HL-60 (cell line): ENCODE measurements around the gene COL16A1.

Source experiments
- DNase-seq, 2 experiments: peaks; one replicate each; pipeline ENCODE4 v3.0.0-alpha.2; 2010 to 2020; ENCODE audit warnings: low read depth in 1 of 2, low spot score in 1 of 2
- H3K27ac ChIP-seq: fragments of 250-450 bp; sonication (Bioruptor Pico); replicated peaks from 2 replicates; pipeline ENCODE4 v1.5.1; 2020; ENCODE audit warnings: mild to moderate bottlenecking, moderate library complexity
- H3K27me3 ChIP-seq: fragments of 250-450 bp; sonication (Bioruptor Pico); 2 replicates; pipeline ENCODE4 v1.5.1; 2021; ENCODE audit warnings: mild to moderate bottlenecking, moderate library complexity; ENCODE audit not compliant: insufficient read depth, poor library complexity, severe bottlenecking
- H3K4me3 ChIP-seq: replicated peaks from 2 replicates; pipeline ENCODE4 v1.5.1; 2011; ENCODE audit warnings: mild to moderate bottlenecking, control low read depth, low read length; ENCODE audit not compliant: insufficient read depth
- GABPA ChIP-seq: IDR thresholded peaks from 2 replicates; pipeline ENCODE4 v1.6.1; 2012; ENCODE audit warnings: low read depth
- POLR2AphosphoS5 ChIP-seq: IDR thresholded peaks from 2 replicates; pipeline ENCODE4 v1.6.1; 2012; ENCODE audit warnings: low read depth
- SPI1 ChIP-seq: IDR thresholded peaks from 2 replicates; pipeline ENCODE4 v1.6.1; 2012; ENCODE audit warnings: low read depth, mild to moderate bottlenecking, borderline replicate concordance
- TF ChIP-seq, protein P1 (sequence below): IDR thresholded peaks from 2 replicates; pipeline ENCODE4 v1.6.1; 2012; ENCODE audit warnings: low read depth; ENCODE audit not compliant: insufficient replicate concordance
- TF ChIP-seq, protein P2 (sequence below): IDR thresholded peaks from one replicate; pipeline ENCODE4 v1.5.1; 2011; ENCODE audit warnings: low read length, control low read depth, inconsistent platforms; ENCODE audit not compliant: insufficient read depth

The COL16A1 gene

DNA sequence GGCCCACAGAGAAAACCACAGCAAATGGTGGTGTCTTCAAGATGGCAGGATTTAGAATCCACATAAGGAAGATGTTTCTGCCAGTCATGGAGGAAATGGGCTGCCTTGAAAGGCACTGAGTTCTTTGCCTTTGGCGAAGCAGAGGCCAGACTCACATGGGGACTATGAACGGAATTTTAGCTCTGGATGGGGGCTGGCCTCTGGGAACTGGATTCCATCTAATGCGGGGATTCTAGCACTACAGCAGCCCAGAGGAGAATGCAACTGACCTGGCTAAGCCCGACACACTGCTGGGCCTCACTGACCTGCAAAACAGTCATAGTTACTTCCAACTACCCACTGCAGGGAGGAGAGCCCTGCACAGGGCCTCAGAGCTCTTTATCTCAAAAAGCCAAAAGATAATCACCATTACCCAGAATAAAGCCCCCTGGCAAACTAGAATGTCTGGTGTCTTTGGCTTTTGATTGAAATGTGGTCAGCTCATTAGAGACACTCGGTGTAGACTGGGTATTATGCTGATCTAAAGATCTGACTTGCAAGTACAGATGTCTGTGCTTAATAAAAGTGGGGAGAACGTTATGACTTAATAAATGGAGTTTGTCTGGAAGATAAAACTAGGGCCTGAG, 74.8 kb downstream of the COL16A1 start:
- no peak for DNase-seq
- no peak overlapping the region for H3K4me3 ChIP-seq
- no peak overlapping the region for H3K27ac ChIP-seq
- no peaks in the 10 kb centered on the region for H3K27me3 ChIP-seq
- TF ChIP-seq SPI1 = no peak
- TF ChIP-seq, protein P1, sequence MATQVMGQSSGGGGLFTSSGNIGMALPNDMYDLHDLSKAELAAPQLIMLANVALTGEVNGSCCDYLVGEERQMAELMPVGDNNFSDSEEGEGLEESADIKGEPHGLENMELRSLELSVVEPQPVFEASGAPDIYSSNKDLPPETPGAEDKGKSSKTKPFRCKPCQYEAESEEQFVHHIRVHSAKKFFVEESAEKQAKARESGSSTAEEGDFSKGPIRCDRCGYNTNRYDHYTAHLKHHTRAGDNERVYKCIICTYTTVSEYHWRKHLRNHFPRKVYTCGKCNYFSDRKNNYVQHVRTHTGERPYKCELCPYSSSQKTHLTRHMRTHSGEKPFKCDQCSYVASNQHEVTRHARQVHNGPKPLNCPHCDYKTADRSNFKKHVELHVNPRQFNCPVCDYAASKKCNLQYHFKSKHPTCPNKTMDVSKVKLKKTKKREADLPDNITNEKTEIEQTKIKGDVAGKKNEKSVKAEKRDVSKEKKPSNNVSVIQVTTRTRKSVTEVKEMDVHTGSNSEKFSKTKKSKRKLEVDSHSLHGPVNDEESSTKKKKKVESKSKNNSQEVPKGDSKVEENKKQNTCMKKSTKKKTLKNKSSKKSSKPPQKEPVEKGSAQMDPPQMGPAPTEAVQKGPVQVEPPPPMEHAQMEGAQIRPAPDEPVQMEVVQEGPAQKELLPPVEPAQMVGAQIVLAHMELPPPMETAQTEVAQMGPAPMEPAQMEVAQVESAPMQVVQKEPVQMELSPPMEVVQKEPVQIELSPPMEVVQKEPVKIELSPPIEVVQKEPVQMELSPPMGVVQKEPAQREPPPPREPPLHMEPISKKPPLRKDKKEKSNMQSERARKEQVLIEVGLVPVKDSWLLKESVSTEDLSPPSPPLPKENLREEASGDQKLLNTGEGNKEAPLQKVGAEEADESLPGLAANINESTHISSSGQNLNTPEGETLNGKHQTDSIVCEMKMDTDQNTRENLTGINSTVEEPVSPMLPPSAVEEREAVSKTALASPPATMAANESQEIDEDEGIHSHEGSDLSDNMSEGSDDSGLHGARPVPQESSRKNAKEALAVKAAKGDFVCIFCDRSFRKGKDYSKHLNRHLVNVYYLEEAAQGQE = no peak
- no peak for TF ChIP-seq POLR2AphosphoS5
- TF ChIP-seq, protein P2, sequence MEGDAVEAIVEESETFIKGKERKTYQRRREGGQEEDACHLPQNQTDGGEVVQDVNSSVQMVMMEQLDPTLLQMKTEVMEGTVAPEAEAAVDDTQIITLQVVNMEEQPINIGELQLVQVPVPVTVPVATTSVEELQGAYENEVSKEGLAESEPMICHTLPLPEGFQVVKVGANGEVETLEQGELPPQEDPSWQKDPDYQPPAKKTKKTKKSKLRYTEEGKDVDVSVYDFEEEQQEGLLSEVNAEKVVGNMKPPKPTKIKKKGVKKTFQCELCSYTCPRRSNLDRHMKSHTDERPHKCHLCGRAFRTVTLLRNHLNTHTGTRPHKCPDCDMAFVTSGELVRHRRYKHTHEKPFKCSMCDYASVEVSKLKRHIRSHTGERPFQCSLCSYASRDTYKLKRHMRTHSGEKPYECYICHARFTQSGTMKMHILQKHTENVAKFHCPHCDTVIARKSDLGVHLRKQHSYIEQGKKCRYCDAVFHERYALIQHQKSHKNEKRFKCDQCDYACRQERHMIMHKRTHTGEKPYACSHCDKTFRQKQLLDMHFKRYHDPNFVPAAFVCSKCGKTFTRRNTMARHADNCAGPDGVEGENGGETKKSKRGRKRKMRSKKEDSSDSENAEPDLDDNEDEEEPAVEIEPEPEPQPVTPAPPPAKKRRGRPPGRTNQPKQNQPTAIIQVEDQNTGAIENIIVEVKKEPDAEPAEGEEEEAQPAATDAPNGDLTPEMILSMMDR = no peak
- no peak for TF ChIP-seq GABPA

DNA sequence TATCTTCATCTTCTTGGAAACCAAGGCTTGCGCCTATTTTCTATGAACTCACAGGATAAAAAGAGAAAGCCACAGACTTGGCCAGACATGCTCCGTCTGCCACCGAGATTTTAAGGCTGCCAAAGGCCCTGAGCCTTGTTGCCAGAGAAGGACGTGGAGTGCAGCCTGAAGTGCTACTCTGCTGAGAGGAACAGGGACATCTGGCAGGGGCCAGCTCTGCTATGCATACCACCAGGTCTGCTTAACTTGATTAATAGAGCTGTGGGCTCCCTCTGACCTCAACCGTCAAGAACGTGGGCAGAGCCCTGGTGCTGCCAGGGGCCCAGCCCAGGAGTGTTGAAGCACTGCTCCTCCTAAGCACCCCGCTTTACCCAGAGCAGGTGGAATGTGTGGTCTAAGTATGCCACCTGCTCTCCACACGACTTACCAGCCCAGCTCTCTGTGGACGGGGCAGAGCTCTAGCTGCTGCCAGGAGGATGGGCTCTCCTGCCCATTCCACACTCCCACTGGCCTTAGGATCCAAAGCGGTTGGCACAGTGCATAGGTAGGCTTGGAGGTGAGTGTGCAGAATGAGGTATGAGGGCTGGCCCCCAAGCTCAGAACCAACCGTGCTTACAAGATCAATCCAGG, 75.8 kb downstream of the COL16A1 start:
- no peak for DNase-seq
- no peak for TF ChIP-seq POLR2AphosphoS5
- TF ChIP-seq SPI1 = no peak
- TF ChIP-seq, protein P1 = no peak
- TF ChIP-seq, protein P2 = no peak
- TF ChIP-seq GABPA = no peak
- no peaks in the 10 kb centered on the region for H3K27me3 ChIP-seq
- no peak overlapping the region for H3K4me3 ChIP-seq
- H3K27ac ChIP-seq = no peak overlapping the region

DNA sequence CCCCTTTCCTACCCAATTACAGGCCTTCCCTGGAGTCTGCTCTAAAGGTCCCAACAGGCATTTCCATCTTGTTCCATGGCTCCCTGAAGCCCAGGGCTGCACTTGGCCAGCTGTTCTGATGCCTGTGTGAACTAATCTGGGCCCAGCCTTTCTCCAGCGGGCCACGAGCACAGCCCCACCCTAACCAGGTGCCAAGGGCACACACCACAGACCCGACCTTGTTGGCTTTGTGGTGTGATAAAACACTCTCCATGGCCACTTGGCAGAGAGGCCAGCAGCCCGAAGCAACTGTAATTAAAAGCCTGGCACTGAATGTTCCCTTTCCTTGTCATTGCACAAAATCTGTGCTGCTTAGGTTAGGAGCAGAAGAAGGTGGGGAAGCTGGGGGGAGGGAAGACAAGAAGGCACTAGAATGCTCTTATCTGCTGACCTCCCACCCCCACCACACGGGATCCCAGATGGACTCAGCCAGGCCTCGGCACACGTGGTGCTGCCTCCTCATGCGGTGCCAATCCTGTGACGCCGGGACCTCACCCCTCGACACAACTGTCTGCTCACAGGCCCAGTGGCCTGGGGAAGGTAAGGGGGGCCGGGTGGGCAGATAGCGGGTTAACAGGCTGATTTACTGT, 76.4 kb downstream of the COL16A1 start:
- H3K27ac ChIP-seq = no peak overlapping the region
- H3K4me3 ChIP-seq = no peak overlapping the region
- no peaks in the 10 kb centered on the region for H3K27me3 ChIP-seq
- no peak for DNase-seq
- TF ChIP-seq, protein P2 = no peak
- TF ChIP-seq POLR2AphosphoS5 (no peak), SPI1 (no peak), GABPA (no peak)
- TF ChIP-seq, protein P1 = no peak
